Smooth muscle cell (in vitro differentiated cells): ENCODE measurements around the gene PODXL2. TPM values are rescaled to one million over a fixed set of nuclear protein-coding genes. Genes with fewer than 3 reads are reported as not detected.

Experiments used
- DNase-seq: peaks from one replicate; lab custom pipeline; 2025; ENCODE audit not compliant: unreplicated experiment; lab: John Stamatoyannopoulos, UW
- H2AFZ ChIP-seq: fragments of 200-600 bp; sonication (generic); 2 replicates; pipeline ENCODE4 v1.6.0; 2016; ENCODE audit warnings: antibody characterized with exemption, low read depth, mild to moderate bottlenecking
- H3F3A ChIP-seq: fragments of 200-600 bp; sonication (generic); 2 replicates; pipeline ENCODE4 v1.6.0; 2017; ENCODE audit warnings: antibody characterized with exemption, low read depth
- H3K27ac ChIP-seq: fragments of 200-600 bp; sonication (generic); 2 replicates; pipeline ENCODE4 v1.5.1; 2016; ENCODE audit warnings: low read depth, mild to moderate bottlenecking
- H3K27me3 ChIP-seq: fragments of 200-600 bp; sonication (generic); 2 replicates; pipeline ENCODE4 v1.6.1; 2016; ENCODE audit warnings: low read depth, mild to moderate bottlenecking
- H3K36me3 ChIP-seq: fragments of 200-600 bp; sonication (generic); 2 replicates; pipeline ENCODE4 v1.5.1; 2016; ENCODE audit warnings: low read depth
- H3K4me1 ChIP-seq: fragments of 200-600 bp; sonication (generic); 2 replicates; pipeline ENCODE4 v1.5.1; 2016; ENCODE audit warnings: low read depth
- H3K4me2 ChIP-seq: fragments of 200-600 bp; sonication (generic); 2 replicates; pipeline ENCODE4 v1.6.0; 2016; ENCODE audit warnings: mild to moderate bottlenecking
- H3K4me3 ChIP-seq: fragments of 200-600 bp; sonication (generic); 2 replicates; pipeline ENCODE4 v1.5.1; 2016; ENCODE audit warnings: mild to moderate bottlenecking
- H3K79me2 ChIP-seq: fragments of 200-600 bp; sonication (generic); 2 replicates; pipeline ENCODE4 v1.6.0; 2016; ENCODE audit warnings: low read depth, mild to moderate bottlenecking
- H3K9ac ChIP-seq: fragments of 200-600 bp; sonication (generic); 2 replicates; pipeline ENCODE4 v1.6.0; 2016; ENCODE audit warnings: low read depth
- H3K9me3 ChIP-seq: fragments of 200-600 bp; sonication (generic); replicated peaks from 2 replicates; pipeline ENCODE4 v1.5.1; 2016; ENCODE audit warnings: low read depth
- H4K20me1 ChIP-seq: fragments of 200-600 bp; sonication (generic); 2 replicates; pipeline ENCODE4 v1.6.0; 2016; ENCODE audit warnings: low read depth
- CTCF ChIP-seq: fragments of 200-600 bp; sonication (generic); IDR thresholded peaks from 2 replicates; pipeline ENCODE4 v1.5.1; 2017; ENCODE audit warnings: borderline replicate concordance, mild to moderate bottlenecking, antibody characterized with exemption; ENCODE audit not compliant: insufficient read depth, poor library complexity, severe bottlenecking
- WGBS: methylation state at CpG from one replicate; pipeline ENCODE4 v1.1.7; 2016; ENCODE audit warnings: low lambda C conversion rate; 5-methylcytosine and 5-hydroxymethylcytosine counted together
- polyA plus RNA-seq: library from polyadenylated mRNA; unstranded; fragments of >200 nt; fragmentation: Nextera tagmentation; extraction: Ambion mirVana; gene quantifications from 2 replicates; pipeline ENCODE4 v1.2.1, GENCODE V29; 2016
- total RNA-seq: library from RNA; depleted of rRNA; stranded (reverse); fragments of >200 nt; gene quantifications from 2 replicates; pipeline ENCODE4 v1.2.3, GENCODE V29; 2014

Gene PODXL2
- total and polyA plus RNA-seq, 2 experiments from 2014 or later: 4.1 to 9.7 TPM

- Histone ChIP-seq H3K4me2 (peak overlapping the region; percentile 89), H3F3A (peaks cover 3% of the 10 kb centered on the region), H3K9ac (no peak overlapping the region), H4K20me1 (no peaks in the 10 kb centered on the region), H3K4me1 (peaks cover 20% of the 10 kb centered on the region), H2AFZ (no peak overlapping the region), H3K27me3 (no peaks in the 10 kb centered on the region), H3K79me2 (no peaks in the 10 kb centered on the region), H3K9me3 (no peaks in the 10 kb centered on the region), H3K36me3 (no peaks in the 10 kb centered on the region), H3K27ac (no peak overlapping the region), H3K4me3 (no peak overlapping the region)
- no peak for DNase-seq
- 85% methylated on average over 12 of the region's 12 CpGs for WGBS
- no peak for TF ChIP-seq CTCF
Measured at GRCh38 chr3:127597020-127597771, 31.8 kb upstream of the PODXL2 start.

DNA sequence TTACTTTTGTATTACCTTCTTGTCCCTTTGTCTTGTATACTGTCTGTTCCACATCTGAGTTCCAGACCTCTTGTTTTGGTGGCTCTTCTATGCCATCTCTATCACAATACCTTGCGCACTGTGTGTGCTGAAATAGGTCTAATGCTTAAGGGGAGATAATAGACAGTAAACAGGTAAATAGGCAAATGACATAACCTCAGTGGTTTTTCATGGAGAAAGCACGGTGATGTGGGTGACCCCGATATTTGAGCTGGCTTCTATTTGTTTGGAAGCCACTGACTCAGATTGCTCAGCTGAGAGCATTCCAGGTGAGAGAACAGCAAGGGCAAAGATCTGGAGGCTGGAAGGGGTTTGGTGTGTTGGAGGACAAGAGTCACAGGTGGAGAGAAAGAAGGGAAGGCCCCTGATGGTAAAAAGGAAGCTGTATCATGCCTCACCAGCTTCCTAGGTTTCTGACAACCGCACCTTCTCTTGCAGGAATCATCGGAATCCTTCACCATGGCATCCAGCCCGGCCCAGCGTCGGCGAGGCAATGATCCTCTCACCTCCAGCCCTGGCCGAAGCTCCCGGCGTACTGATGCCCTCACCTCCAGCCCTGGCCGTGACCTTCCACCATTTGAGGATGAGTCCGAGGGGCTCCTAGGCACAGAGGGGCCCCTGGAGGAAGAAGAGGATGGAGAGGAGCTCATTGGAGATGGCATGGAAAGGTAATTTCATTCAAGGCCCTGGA is 30.0 kb upstream of the PODXL2 start:
- TF ChIP-seq CTCF: no peak
- peaks cover 3% of the 10 kb centered on the region for H3F3A ChIP-seq
- no peak overlapping the region for H3K27ac ChIP-seq
- no peaks in the 10 kb centered on the region for H3K27me3 ChIP-seq
- H3K9ac ChIP-seq: peak overlapping the region; percentile 63
- H3K4me2 ChIP-seq: peak overlapping the region; percentile 89
- H3K36me3 ChIP-seq: no peaks in the 10 kb centered on the region
- WGBS: 90% methylated on average over 14 of the region's 14 CpGs
- no peak for DNase-seq
- H3K9me3 ChIP-seq: no peaks in the 10 kb centered on the region
- H3K4me3 ChIP-seq: peak overlapping the region; percentile 62
- peak overlapping the region; percentile 90 for H2AFZ ChIP-seq
- peaks cover 20% of the 10 kb centered on the region for H3K4me1 ChIP-seq
- no peaks in the 10 kb centered on the region for H3K79me2 ChIP-seq
- H4K20me1 ChIP-seq: no peaks in the 10 kb centered on the region

GRCh38 chr3:127600749-127601456 is 28.1 kb upstream of the PODXL2 start:
- no peak overlapping the region for H3K4me3 ChIP-seq
- H3K27ac ChIP-seq: no peak overlapping the region
- H3K4me1 ChIP-seq: peaks cover 20% of the 10 kb centered on the region
- H3K9ac ChIP-seq: no peak overlapping the region
- H3K4me2 ChIP-seq: no peak overlapping the region
- no peaks in the 10 kb centered on the region for H3K27me3 ChIP-seq
- no peaks in the 10 kb centered on the region for H4K20me1 ChIP-seq
- no peaks in the 10 kb centered on the region for H3K79me2 ChIP-seq
- H3K9me3 ChIP-seq: no peaks in the 10 kb centered on the region
- DNase-seq: no peak
- TF ChIP-seq CTCF: no peak
- H3K36me3 ChIP-seq: no peaks in the 10 kb centered on the region
- 93% methylated on average over 6 of the region's 6 CpGs for WGBS
- H2AFZ ChIP-seq: no peak overlapping the region
- peaks cover 3% of the 10 kb centered on the region for H3F3A ChIP-seq
